ENCODE data around the gene ANKRD23. TPM values are rescaled to one million over a fixed set of nuclear protein-coding genes. Genes with fewer than 3 reads are reported as not detected.
A peak's percentile ranks its signal among the peaks of the same experiment; 100 is the strongest.
"Not testable (repeated sequence)": the region's sequence is repeated elsewhere in the genome, so short reads cannot be mapped to it uniquely, and the experiment has no call there.

Gene ANKRD23
- total and polyA plus RNA-seq, 2 donors = 3.4 to 7.5 TPM

GRCh38 chr2:96807127-96807471 lies 36.7 kb downstream of the ANKRD23 start:
- H3K4me1 ChIP-seq (ENCODE audit: control insufficient read depth in 2 of 2, insufficient read depth in 2 of 2, low read length in 2 of 2) = peaks cover 32 to 50% of the 10 kb centered on the region in 2 donors
- 96% methylated on average over 10 of the region's 10 CpGs for WGBS

GRCh38 chr2:96806468-96807126 lies 37.2 kb downstream of the ANKRD23 start:
- no peaks in the 10 kb centered on the region for H3K9me3 ChIP-seq (ENCODE audit: control insufficient read depth in 2 of 2, insufficient read depth in 1 of 2, low read length in 1 of 2)
- H3K27me3 ChIP-seq (ENCODE audit: control insufficient read depth in 2 of 2, insufficient read depth in 1 of 2, low read length in 1 of 2) = no peaks in the 10 kb centered on the region
- DNase-seq (ENCODE audit: low read depth in 6 of 9, low spot score in 9 of 9) = peak in 1 of 9 donors; percentile 60
- WGBS = 89% methylated on average over 23 of the region's 23 CpGs
- H3K27ac ChIP-seq (ENCODE audit: low read depth in 1 of 2, low read length in 1 of 2) = peak overlapping the region; percentile 62 to 66
- H3K4me1 ChIP-seq (ENCODE audit: control insufficient read depth in 2 of 2, insufficient read depth in 2 of 2, low read length in 2 of 2) = peaks cover 32 to 45% of the 10 kb centered on the region in 2 donors
- H3K36me3 ChIP-seq (ENCODE audit: control insufficient read depth in 2 of 2, insufficient read depth in 2 of 2, low read length in 1 of 2) = no peaks in the 10 kb centered on the region
- no peak overlapping the region for H3K4me3 ChIP-seq (ENCODE audit: low read length in 2 of 2)

More at GRCh38 chr2:96807127-96807471, 36.7 kb downstream of the ANKRD23 start:
- no peaks in the 10 kb centered on the region for H3K9me3 ChIP-seq (ENCODE audit: control insufficient read depth in 2 of 2, insufficient read depth in 1 of 2, low read length in 1 of 2)
- H3K36me3 ChIP-seq (ENCODE audit: control insufficient read depth in 2 of 2, insufficient read depth in 2 of 2, low read length in 1 of 2) = no peaks in the 10 kb centered on the region
- no peak overlapping the region for H3K4me3 ChIP-seq (ENCODE audit: low read length in 2 of 2)
- no peak for DNase-seq (ENCODE audit: low read depth in 6 of 9, low spot score in 9 of 9)
- H3K27me3 ChIP-seq (ENCODE audit: control insufficient read depth in 2 of 2, insufficient read depth in 1 of 2, low read length in 1 of 2) = no peaks in the 10 kb centered on the region
- H3K27ac ChIP-seq (ENCODE audit: low read depth in 1 of 2, low read length in 1 of 2) = peak overlapping the region in 1 of 2 donors; percentile 62

GRCh38 chr2:96805946-96806345 lies 37.9 kb downstream of the ANKRD23 start:
- DNase-seq (ENCODE audit: low read depth in 6 of 9, low spot score in 9 of 9); H3K36me3 ChIP-seq (ENCODE audit: control insufficient read depth in 2 of 2, insufficient read depth in 2 of 2, low read length in 1 of 2); H3K9me3 ChIP-seq (ENCODE audit: control insufficient read depth in 2 of 2, insufficient read depth in 1 of 2, low read length in 1 of 2); H3K27ac ChIP-seq (ENCODE audit: low read depth in 1 of 2, low read length in 1 of 2); H3K4me3 ChIP-seq (ENCODE audit: low read length in 2 of 2); H3K27me3 ChIP-seq (ENCODE audit: control insufficient read depth in 2 of 2, insufficient read depth in 1 of 2, low read length in 1 of 2): not testable (repeated sequence)
- peaks cover 28 to 43% of the 10 kb centered on the region in 2 donors for H3K4me1 ChIP-seq (ENCODE audit: control insufficient read depth in 2 of 2, insufficient read depth in 2 of 2, low read length in 2 of 2)
- 96% methylated on average over 15 of the region's 20 CpGs for WGBS

- H3K27me3 ChIP-seq (ENCODE audit: control insufficient read depth in 2 of 2, insufficient read depth in 1 of 2, low read length in 1 of 2) = no peaks in the 10 kb centered on the region
- peaks cover 21 to 43% of the 10 kb centered on the region in 2 donors for H3K4me1 ChIP-seq (ENCODE audit: control insufficient read depth in 2 of 2, insufficient read depth in 2 of 2, low read length in 2 of 2)
- DNase-seq (ENCODE audit: low read depth in 6 of 9, low spot score in 9 of 9) = no peak
- H3K4me3 ChIP-seq (ENCODE audit: low read length in 2 of 2) = no peak overlapping the region
- H3K9me3 ChIP-seq (ENCODE audit: control insufficient read depth in 2 of 2, insufficient read depth in 1 of 2, low read length in 1 of 2) = no peaks in the 10 kb centered on the region
- H3K27ac ChIP-seq (ENCODE audit: low read depth in 1 of 2, low read length in 1 of 2) = no peak overlapping the region
- H3K36me3 ChIP-seq (ENCODE audit: control insufficient read depth in 2 of 2, insufficient read depth in 2 of 2, low read length in 1 of 2) = peaks cover 0 to 7% of the 10 kb centered on the region in 2 donors
Observed at GRCh38 chr2:96804986-96805385, 38.8 kb downstream of the ANKRD23 start.

- Histone ChIP-seq H3K36me3 (ENCODE audit: control insufficient read depth in 2 of 2, insufficient read depth in 2 of 2, low read length in 1 of 2) (peaks cover 0 to 20% of the 10 kb centered on the region in 2 donors), H3K4me3 (ENCODE audit: low read length in 2 of 2) (no peak overlapping the region), H3K27ac (ENCODE audit: low read depth in 1 of 2, low read length in 1 of 2) (no peak overlapping the region), H3K4me1 (ENCODE audit: control insufficient read depth in 2 of 2, insufficient read depth in 2 of 2, low read length in 2 of 2) (peaks cover 11 to 27% of the 10 kb centered on the region in 2 donors), H3K27me3 (ENCODE audit: control insufficient read depth in 2 of 2, insufficient read depth in 1 of 2, low read length in 1 of 2) (no peaks in the 10 kb centered on the region), H3K9me3 (ENCODE audit: control insufficient read depth in 2 of 2, insufficient read depth in 1 of 2, low read length in 1 of 2) (no peaks in the 10 kb centered on the region)
- DNase-seq (ENCODE audit: low read depth in 6 of 9, low spot score in 9 of 9) = no peak
- WGBS = 97% methylated on average over 7 of the region's 7 CpGs
Observed at GRCh38 chr2:96802721-96803120, 41.1 kb downstream of the ANKRD23 start.

- no peak for DNase-seq (ENCODE audit: low read depth in 6 of 9, low spot score in 9 of 9)
- H3K4me1 ChIP-seq (ENCODE audit: control insufficient read depth in 2 of 2, insufficient read depth in 2 of 2, low read length in 2 of 2) = peaks cover 11 to 23% of the 10 kb centered on the region in 2 donors
Observed at GRCh38 chr2:96801786-96802595, 41.8 kb downstream of the ANKRD23 start.

GRCh38 chr2:96801005-96801785 lies 42.6 kb downstream of the ANKRD23 start:
- H3K4me3 ChIP-seq (ENCODE audit: low read length in 2 of 2) = no peak overlapping the region
- no peaks in the 10 kb centered on the region for H3K9me3 ChIP-seq (ENCODE audit: control insufficient read depth in 2 of 2, insufficient read depth in 1 of 2, low read length in 1 of 2)
- no peaks in the 10 kb centered on the region for H3K27me3 ChIP-seq (ENCODE audit: control insufficient read depth in 2 of 2, insufficient read depth in 1 of 2, low read length in 1 of 2)
- no peak overlapping the region for H3K27ac ChIP-seq (ENCODE audit: low read depth in 1 of 2, low read length in 1 of 2)
- peaks cover 4 to 16% of the 10 kb centered on the region in 2 donors for H3K4me1 ChIP-seq (ENCODE audit: control insufficient read depth in 2 of 2, insufficient read depth in 2 of 2, low read length in 2 of 2)
- peaks cover 0 to 23% of the 10 kb centered on the region in 2 donors for H3K36me3 ChIP-seq (ENCODE audit: control insufficient read depth in 2 of 2, insufficient read depth in 2 of 2, low read length in 1 of 2)
- WGBS = 53% methylated on average over 15 of the region's 15 CpGs
- DNase-seq (ENCODE audit: low read depth in 6 of 9, low spot score in 9 of 9) = peak in 6 of 9 donors; percentile 58 to 82 (median 74)

More at GRCh38 chr2:96801786-96802595, 41.8 kb downstream of the ANKRD23 start:
- Histone ChIP-seq H3K27me3 (ENCODE audit: control insufficient read depth in 2 of 2, insufficient read depth in 1 of 2, low read length in 1 of 2) (no peaks in the 10 kb centered on the region), H3K36me3 (ENCODE audit: control insufficient read depth in 2 of 2, insufficient read depth in 2 of 2, low read length in 1 of 2) (peaks cover 0 to 23% of the 10 kb centered on the region in 2 donors), H3K4me3 (ENCODE audit: low read length in 2 of 2) (no peak overlapping the region), H3K9me3 (ENCODE audit: control insufficient read depth in 2 of 2, insufficient read depth in 1 of 2, low read length in 1 of 2) (no peaks in the 10 kb centered on the region), H3K27ac (ENCODE audit: low read depth in 1 of 2, low read length in 1 of 2) (no peak overlapping the region)
- 97% methylated on average over 10 of the region's 10 CpGs for WGBS

- Histone ChIP-seq H3K27ac (ENCODE audit: low read depth in 1 of 2, low read length in 1 of 2) (peak overlapping the region in 1 of 2 donors; percentile 45), H3K4me3 (ENCODE audit: low read length in 2 of 2) (no peak overlapping the region), H3K36me3 (ENCODE audit: control insufficient read depth in 2 of 2, insufficient read depth in 2 of 2, low read length in 1 of 2) (peaks cover 0 to 23% of the 10 kb centered on the region in 2 donors), H3K9me3 (ENCODE audit: control insufficient read depth in 2 of 2, insufficient read depth in 1 of 2, low read length in 1 of 2) (no peaks in the 10 kb centered on the region), H3K4me1 (ENCODE audit: control insufficient read depth in 2 of 2, insufficient read depth in 2 of 2, low read length in 2 of 2) (peaks cover 4 to 16% of the 10 kb centered on the region in 2 donors), H3K27me3 (ENCODE audit: control insufficient read depth in 2 of 2, insufficient read depth in 1 of 2, low read length in 1 of 2) (no peaks in the 10 kb centered on the region)
- 85% methylated on average over 27 of the region's 27 CpGs for WGBS
- peak in 2 of 9 donors; percentile 49 to 69 for DNase-seq (ENCODE audit: low read depth in 6 of 9, low spot score in 9 of 9)
Observed at GRCh38 chr2:96800061-96801004, 43.5 kb downstream of the ANKRD23 start.
